K562 (cell line): ENCODE data around the gene ARHGDIA. TPM values are rescaled to one million over a fixed set of nuclear protein-coding genes. Genes with fewer than 3 reads are reported as not detected.
A peak's percentile ranks its signal among the peaks of the same experiment; 100 is the strongest.

Experiments
- ATAC-seq: fragments of 200-7000 bp; cut with Tn5 transposase; 3 replicates; pipeline ENCODE4 v1.9.1; 2020; ENCODE audit warnings: moderate library complexity
- BruUV-seq: library from RNA; stranded (reverse); fragments of 400-500 nt; replicated peaks from 2 replicates; lab custom pipeline; 2021; lab: Mats Ljungman, UMichigan
- CTCF ChIA-PET: fragments of 300-600 bp; formaldehyde crosslinking; extraction: SDS; loops from one replicate; lab custom pipeline; 2021; ENCODE audit warnings: low intra/inter-chr PET ratio; lab: Yijun Ruan, JAX
- POLR2A ChIA-PET: fragments of 300-600, 350-650 bp; sonication (Branson Sonifier 250); formaldehyde crosslinking; extraction: SDS; loops from one replicate; lab custom pipeline; 2021; ENCODE audit warnings: antibody characterized with exemption, inconsistent platforms; lab: Yijun Ruan, JAX
- DNase-seq, 4 experiments: peaks; one replicate each; pipeline versions ENCODE4 v3.0.0 to v3.0.0-alpha.2; 2011 to 2018; ENCODE audit warnings: low spot score in 3 of 4, mixed read lengths in 3 of 4; ENCODE audit errors: extremely low read depth in 1 of 4
- FAIRE-seq: peaks from 2 replicates; lab custom pipeline; 2011; peaks lifted over from hg19 to GRCh38; lab: Jason Lieb, UNC
- H2AFZ ChIP-seq: 2 replicates; pipeline ENCODE4 v1.6.0; 2011; ENCODE audit warnings: low read depth, low read length, control low read depth, inconsistent platforms
- H3K27ac ChIP-seq: fragments of 200-600 bp; 3 replicates; pipeline ENCODE4 v1.8.0; 2011; ENCODE audit warnings: low read depth, mild to moderate bottlenecking, control low read depth, inconsistent platforms, low read length, moderate library complexity, mixed read lengths; ENCODE audit errors: extremely low read depth
- H3K27me3 ChIP-seq, 2 experiments: fragments of 300-600 bp in 1 of 2; 2 replicates in 1 of 2; 3 replicates in 1 of 2; pipeline versions ENCODE4 v1.6.0 to v1.8.0; 2011; ENCODE audit warnings: inconsistent platforms in 2 of 2, low read length in 2 of 2, mild to moderate bottlenecking in 1 of 2, mixed read lengths in 1 of 2, moderate library complexity in 1 of 2; ENCODE audit not compliant: control insufficient read depth in 2 of 2, insufficient read depth in 2 of 2
- H3K36me3 ChIP-seq: fragments of 300-600 bp; 3 replicates; pipeline ENCODE4 v1.8.0; 2011; ENCODE audit warnings: mild to moderate bottlenecking, low read length, inconsistent platforms; ENCODE audit not compliant: control insufficient read depth, insufficient read depth
- H3K4me1 ChIP-seq, 2 experiments: fragments of 200-600 bp in 1 of 2; replicated peaks in 1 of 2; 2 replicates in 1 of 2; 3 replicates in 1 of 2; pipeline versions ENCODE4 v1.5.1 to v1.8.0; 2011; ENCODE audit warnings: inconsistent platforms in 2 of 2, low read length in 2 of 2, mild to moderate bottlenecking in 1 of 2, mixed read lengths in 1 of 2, moderate library complexity in 1 of 2; ENCODE audit not compliant: control insufficient read depth in 2 of 2, insufficient read depth in 2 of 2
- H3K4me2 ChIP-seq: 2 replicates; pipeline ENCODE4 v1.6.1; 2011; ENCODE audit warnings: low read length, control low read depth, inconsistent platforms, mixed read lengths; ENCODE audit not compliant: insufficient read depth
- H3K4me3 ChIP-seq: fragments of 200-600 bp; sonication (generic), shearing (Covaris generic); 2 replicates; pipeline ENCODE4 v1.5.1; 2016; ENCODE audit warnings: control low read depth, inconsistent platforms
- H3K79me2 ChIP-seq: fragments of 200-600 bp; 3 replicates; pipeline ENCODE4 v1.8.0; 2011; ENCODE audit warnings: low read length, inconsistent platforms; ENCODE audit not compliant: control insufficient read depth, insufficient read depth
- H3K9ac ChIP-seq, 2 experiments: 2 replicates each; pipeline versions ENCODE4 v1.6.0 to v1.6.1; 2011; ENCODE audit warnings: low read depth in 2 of 2, low read length in 2 of 2, control low read depth in 1 of 2, inconsistent platforms in 1 of 2, mild to moderate bottlenecking in 1 of 2, mixed read lengths in 1 of 2; ENCODE audit not compliant: insufficient read depth in 1 of 2
- H3K9me1 ChIP-seq: one replicate; pipeline ENCODE4 v1.6.0; 2011; ENCODE audit warnings: inconsistent platforms, mild to moderate bottlenecking, low read length, moderate library complexity; ENCODE audit not compliant: control insufficient read depth, insufficient read depth
- H3K9me3 ChIP-seq: replicated peaks from 2 replicates; pipeline ENCODE4 v1.5.1; 2011; ENCODE audit warnings: low read depth, low read length, inconsistent platforms; ENCODE audit not compliant: control insufficient read depth, insufficient read depth
- H4K20me1 ChIP-seq: replicated peaks from 2 replicates; pipeline ENCODE4 v1.6.1; 2011; ENCODE audit warnings: low read length, inconsistent platforms, mixed read lengths; ENCODE audit not compliant: control insufficient read depth, insufficient read depth
- MTA3 ChIP-seq: fragments of 450-650 bp; formaldehyde crosslinking; IDR thresholded peaks from 2 replicates; pipeline ENCODE4 v1.6.1; 2017; ENCODE audit warnings: mild to moderate bottlenecking, borderline replicate concordance
- POLR2A ChIP-seq: fragments of 450-650 bp; conservative IDR thresholded peaks from 2 replicates; pipeline ENCODE4 v1.6.1; 2016
- POLR2AphosphoS2 ChIP-seq: IDR thresholded peaks from 2 replicates; pipeline ENCODE4 v1.6.1; 2012; ENCODE audit warnings: low read length, improper control_type of control experiment
- RBFOX2 ChIP-seq: fragments of 200-400 bp; formaldehyde crosslinking; IDR thresholded peaks from 2 replicates; pipeline ENCODE4 v1.6.1; 2017; ENCODE audit warnings: low read depth, mild to moderate bottlenecking, low read length, moderate library complexity
- ZNF140 ChIP-seq: fragments of 250-450 bp; sonication (Bioruptor Pico); IDR thresholded peaks from 2 replicates; pipeline ENCODE4 v1.8.0; 2021; ENCODE audit warnings: moderate library complexity, mild to moderate bottlenecking, inconsistent platforms
- WGBS: fragments of 100-300 bp; shearing (Covaris generic); methylation state at CpG from one replicate; pipeline ENCODE4 v1.1.6; 2016; ENCODE audit warnings: low coverage, mixed read lengths; ENCODE audit not compliant: insufficient coverage; ENCODE audit errors: missing lambda C conversion rate; 5-methylcytosine and 5-hydroxymethylcytosine counted together
- in situ Hi-C: fragments of 300-500 bp; cut with MboI; formaldehyde crosslinking; loops from 4 replicates; pipeline ENCODE4 v1.15.0; 2018; ENCODE audit warnings: inconsistent platforms, mixed read lengths
- intact Hi-C: fragments of 100-400 bp; cut with micrococcal nuclease; formaldehyde crosslinking; loops from 2 replicates; pipeline ENCODE4 v1.14.2; 2022
- polyA plus RNA-seq, 8 experiments: library from polyadenylated mRNA; depleted of rRNA in 4 of 8; stranded (reverse) in 5 of 8; unstranded in 3 of 8; fragments of >200 nt; fragmentation: Nextera tagmentation in 2 of 8; fragmentation: Illumina TruSeq in 1 of 8; extraction: Ambion mirVana in 2 of 8; extraction: Trizol in 1 of 8; gene quantifications; 2 replicates each; pipeline versions ENCODE4 v1.2.1 to v1.2.3, GENCODE V29; 2011 to 2014; ENCODE audit warnings: inconsistent platforms in 1 of 8, missing spikeins in 1 of 8
- total RNA-seq, 7 experiments: library from RNA; depleted of rRNA in 6 of 7; stranded (reverse); fragments of >200 nt in 6 of 7; fragmentation: Illumina TruSeq in 2 of 7; extraction: Trizol in 2 of 7; gene quantifications; 2 replicates each; pipeline versions ENCODE4 v1.2.1 to v1.2.3, GENCODE V29; 2011 to 2021; ENCODE audit warnings: low replicate concordance in 1 of 7
- TF ChIP-seq, protein P1 (sequence below): fragments of 250-450 bp; sonication (Bioruptor Pico); IDR thresholded peaks from 2 replicates; pipeline ENCODE4 v1.5.0; 2022; ENCODE audit warnings: mild to moderate bottlenecking

ARHGDIA gene
- total and polyA plus RNA-seq, 9 of the 15 experiments (the other 6 are each of a cell fraction or from before 2014, with no cell fraction given) = 9.6 to 340 (median 97.6) TPM

DNA sequence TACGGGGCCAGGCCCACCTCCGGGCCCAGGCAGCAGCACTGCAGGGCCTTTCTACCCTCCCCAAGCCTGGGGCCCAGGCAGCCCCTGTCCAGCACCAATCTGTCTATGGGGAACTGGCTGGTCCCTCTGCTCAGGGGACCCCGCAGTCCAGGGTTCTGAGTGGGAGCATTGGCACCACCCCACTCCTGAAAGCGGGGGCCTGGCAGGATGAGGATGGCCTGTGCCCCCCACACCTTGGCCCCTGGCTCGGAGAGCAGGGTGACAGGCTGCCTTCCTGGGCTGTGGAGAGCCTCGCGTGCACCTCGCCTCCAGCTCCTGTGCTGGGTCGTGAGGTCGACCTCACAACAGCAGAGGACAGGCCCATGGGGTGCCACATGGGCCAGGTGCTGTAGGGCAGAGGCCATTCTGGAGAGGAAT, 32.3 kb upstream of the ARHGDIA start:
- in situ Hi-C loops = no loop called here
- no peak overlapping the region for H3K4me3 ChIP-seq
- POLR2A ChIA-PET = interaction anchor here (0.6 to 1.7 kb wide), 3 partner anchors 14 to 31 kb away, joined by 4 to 10 read pairs (median 6); no protein-coding TSS in a partner anchor
- H2AFZ ChIP-seq = no peak overlapping the region
- TF ChIP-seq POLR2AphosphoS2 (0 out of 2 replicates have a peak, but pooled peaks have one; percentile 74), MTA3 (0 out of 2 replicates have a peak, but pooled peaks have one; percentile 24), POLR2A (0 out of 2 replicates have a peak, but pooled peaks have one; percentile 10), RBFOX2 (peak; percentile 45), ZNF140 (CRISPR knock-in tag) (no peak)
- TF ChIP-seq, protein P1, sequence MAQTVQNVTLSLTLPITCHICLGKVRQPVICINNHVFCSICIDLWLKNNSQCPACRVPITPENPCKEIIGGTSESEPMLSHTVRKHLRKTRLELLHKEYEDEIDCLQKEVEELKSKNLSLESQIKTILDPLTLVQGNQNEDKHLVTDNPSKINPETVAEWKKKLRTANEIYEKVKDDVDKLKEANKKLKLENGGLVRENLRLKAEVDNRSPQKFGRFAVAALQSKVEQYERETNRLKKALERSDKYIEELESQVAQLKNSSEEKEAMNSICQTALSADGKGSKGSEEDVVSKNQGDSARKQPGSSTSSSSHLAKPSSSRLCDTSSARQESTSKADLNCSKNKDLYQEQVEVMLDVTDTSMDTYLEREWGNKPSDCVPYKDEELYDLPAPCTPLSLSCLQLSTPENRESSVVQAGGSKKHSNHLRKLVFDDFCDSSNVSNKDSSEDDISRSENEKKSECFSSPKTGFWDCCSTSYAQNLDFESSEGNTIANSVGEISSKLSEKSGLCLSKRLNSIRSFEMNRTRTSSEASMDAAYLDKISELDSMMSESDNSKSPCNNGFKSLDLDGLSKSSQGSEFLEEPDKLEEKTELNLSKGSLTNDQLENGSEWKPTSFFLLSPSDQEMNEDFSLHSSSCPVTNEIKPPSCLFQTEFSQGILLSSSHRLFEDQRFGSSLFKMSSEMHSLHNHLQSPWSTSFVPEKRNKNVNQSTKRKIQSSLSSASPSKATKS (CRISPR knock-in tag) = no peak
- TF ChIP-seq, all 486 proteins: peak for 4
- intact Hi-C loops = no loop called here
- H3K9me3 ChIP-seq = no peaks in the 10 kb centered on the region
- H3K36me3 ChIP-seq = peaks cover 74% of the 10 kb centered on the region; the same call in 2 of the 3 replicates
- peaks cover 5% of the 10 kb centered on the region; the same call in 1 of the 2 replicates for H4K20me1 ChIP-seq
- no peak overlapping the region for H3K4me2 ChIP-seq
- DNase-seq (no peak), ATAC-seq (peak; percentile 4; the same call in 2 of the 3 replicates), FAIRE-seq (no peak)
- H3K9me1 ChIP-seq = no peaks in the 10 kb centered on the region
- no peaks in the 10 kb centered on the region for H3K79me2 ChIP-seq
- H3K27me3 ChIP-seq = no peaks in the 10 kb centered on the region
- H3K27ac ChIP-seq = no peak overlapping the region
- CTCF ChIA-PET = no interaction called here
- H3K4me1 ChIP-seq = peaks cover 10 to 92% of the 10 kb centered on the region in 2 experiments
- no TSS peak for BruUV-seq
- H3K9ac ChIP-seq = peak overlapping the region in 1 of 2 experiments; percentile 68; a peak in 2 of 4 replicates
- WGBS = 80% methylated on average over 6 of the region's 10 CpGs
